SH-SY5Y (cell line): ENCODE results near the gene ADGRG3.

ENCODE experiments used
- GATA2 ChIP-seq: IDR thresholded peaks from 2 replicates; pipeline ENCODE4 v1.6.1; 2011; ENCODE audit warnings: mild to moderate bottlenecking, low read depth, low read length
- GATA3 ChIP-seq: IDR thresholded peaks from 2 replicates; pipeline ENCODE4 v1.6.1; 2011; ENCODE audit warnings: low read depth, mild to moderate bottlenecking, low read length, moderate library complexity

DNA sequence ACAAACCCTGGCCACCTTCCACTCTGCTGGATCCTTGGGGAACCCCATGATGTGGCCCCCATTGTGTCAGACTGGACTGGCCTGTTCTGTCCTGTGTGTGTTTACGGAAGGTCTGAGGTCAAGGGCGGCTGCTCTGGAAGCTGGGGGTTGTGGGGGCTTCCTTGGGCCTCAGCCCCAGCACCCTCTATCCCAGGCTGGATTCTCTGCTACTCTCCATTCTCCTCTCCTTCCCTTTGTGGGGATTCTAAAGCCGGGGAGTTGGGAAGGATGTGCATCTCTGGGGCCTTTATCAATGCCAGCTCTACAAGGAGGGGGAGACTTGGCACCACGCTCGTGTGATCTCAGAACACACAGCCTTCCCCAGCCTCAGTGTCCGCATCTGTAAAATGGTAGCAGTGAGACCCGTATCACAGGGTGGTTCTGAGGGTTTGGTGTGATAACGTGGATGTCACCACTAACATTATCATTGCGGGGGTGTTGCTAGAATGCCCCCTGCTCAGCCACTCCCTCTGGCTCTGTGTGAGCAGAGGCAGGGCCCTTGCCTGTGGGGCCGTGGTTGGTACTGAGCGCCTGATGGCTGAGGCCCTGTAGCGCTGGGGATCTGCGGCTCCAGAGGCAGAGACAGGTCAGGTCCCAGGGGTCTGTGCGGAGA, 21.6 kb upstream of the ADGRG3 start:
- TF ChIP-seq GATA2 (no peak), GATA3 (no peak)
